ENCODE data around the gene OPRD1. TPM values are rescaled to one million over a fixed set of nuclear protein-coding genes. Genes with fewer than 3 reads are reported as not detected.

OPRD1 gene
- 0.02 to 0.07 TPM (median 0.05 TPM) in 5 replicates for total RNA-seq (2022; extraction: Qiagen RNA extraction)

DNA sequence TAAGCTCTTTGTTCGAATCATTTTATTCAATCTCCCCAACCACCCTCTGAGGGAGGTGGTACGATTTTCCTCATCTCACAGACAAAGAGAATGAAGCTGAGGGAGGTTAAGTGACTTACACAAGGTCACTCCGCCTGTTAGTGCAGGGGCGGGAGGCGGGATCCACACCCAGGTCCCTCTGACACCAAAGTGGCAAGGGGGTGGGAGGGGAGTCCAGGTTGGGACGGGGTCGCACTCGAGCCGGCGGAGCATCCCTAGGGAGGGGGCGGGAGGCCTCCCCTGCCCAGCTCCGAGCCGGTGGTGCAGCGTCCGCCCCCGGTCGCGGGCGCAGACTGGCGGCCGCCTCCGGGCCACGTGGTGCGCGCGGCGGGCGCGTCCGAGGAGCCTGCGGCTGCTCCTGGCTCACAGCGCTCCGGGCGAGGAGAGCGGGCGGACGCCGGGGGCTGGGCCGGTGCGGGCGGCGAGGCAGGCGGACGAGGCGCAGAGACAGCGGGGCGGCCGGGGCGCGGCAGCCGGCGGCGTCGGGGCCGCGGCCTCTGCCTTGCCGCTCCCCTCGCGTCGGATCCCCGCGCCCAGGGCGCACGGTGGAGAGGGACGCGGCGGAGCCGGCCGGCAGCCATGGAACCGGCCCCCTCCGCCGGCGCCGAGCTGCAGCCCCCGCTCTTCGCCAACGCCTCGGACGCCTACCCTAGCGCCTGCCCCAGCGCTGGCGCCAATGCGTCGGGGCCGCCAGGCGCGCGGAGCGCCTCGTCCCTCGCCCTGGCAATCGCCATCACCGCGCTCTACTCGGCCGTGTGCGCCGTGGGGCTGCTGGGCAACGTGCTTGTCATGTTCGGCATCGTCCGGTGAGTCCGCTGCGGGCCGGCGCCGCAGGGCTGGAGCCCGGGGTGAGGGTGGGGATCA is at the start of gene OPRD1:
Gene OPRD1, plus strand, starts transcription at position 405 of the 903 bp plus-strand sequence. Its CDS starts 214 bp downstream, at position 619.

DNA sequence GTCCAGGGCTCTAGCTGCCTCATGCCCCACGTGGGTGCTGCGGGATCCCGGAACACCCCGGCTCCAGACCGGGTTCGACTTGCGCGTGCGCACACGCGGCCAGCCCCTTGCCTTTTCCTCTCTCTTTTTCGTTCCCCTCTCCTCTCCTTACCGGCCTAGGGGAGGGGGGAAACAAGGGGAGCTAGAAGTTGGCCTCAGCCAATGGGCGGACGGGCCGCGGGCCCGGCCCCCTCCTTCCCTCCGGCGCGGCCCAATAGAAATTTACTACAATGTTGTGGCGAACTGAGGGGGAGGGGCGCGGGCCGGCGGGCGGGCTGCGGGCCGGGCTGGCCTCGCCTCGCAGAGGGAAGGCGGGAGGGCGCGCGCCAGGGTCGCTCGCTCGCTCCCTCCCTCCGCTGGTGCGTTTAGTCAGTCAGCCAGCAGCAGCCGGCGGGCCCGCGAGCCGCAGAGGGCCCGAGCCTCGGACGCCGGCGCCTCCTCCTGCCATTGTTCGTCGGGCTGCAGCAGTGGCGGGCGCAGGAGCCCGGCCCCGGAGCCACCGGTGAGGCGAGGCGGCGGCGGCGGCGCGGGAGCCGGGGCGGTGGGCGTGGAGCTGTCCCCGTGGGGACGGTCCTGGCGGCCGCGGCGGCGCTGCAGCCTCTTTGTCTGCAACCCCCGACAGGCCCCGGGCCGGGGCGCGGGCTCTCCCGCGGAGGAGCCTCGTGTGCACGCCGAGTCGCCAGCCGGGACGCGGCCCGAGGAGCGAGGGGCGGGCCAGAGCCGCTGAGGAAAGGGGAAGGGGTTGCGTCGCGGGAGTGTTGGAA is 102.5 kb downstream of the OPRD1 start, which contains the start of gene EPB41:
Gene EPB41, plus strand, starts transcription at position 342 of the 803 bp plus-strand sequence. CDS start 72,869 bp downstream, outside the sequence.

Other genes with a start within 250 kb of the OPRD1 start
- gene RAB42, start 219.9 kb upstream of the OPRD1 start, total RNA-seq (2022; extraction: Qiagen RNA extraction) = 2.0 to 2.8 TPM (median 2.4 TPM) in 5 replicates
- gene TAF12, start 169.1 kb upstream of the OPRD1 start, total RNA-seq (2022; extraction: Qiagen RNA extraction) = 13.4 to 13.9 TPM (median 13.6 TPM) in 5 replicates
- gene RNU11, start 163.6 kb upstream of the OPRD1 start, total RNA-seq (2022; extraction: Qiagen RNA extraction) = not detected in 5 replicates
- 5.6 to 6.4 TPM (median 6.2 TPM) in 5 replicates for gene GMEB1, start 143.4 kb upstream of the OPRD1 start, total RNA-seq (2022; extraction: Qiagen RNA extraction)
- 50.0 to 60.2 TPM (median 54.9 TPM) in 5 replicates for gene YTHDF2, start 75.2 kb upstream of the OPRD1 start, total RNA-seq (2022; extraction: Qiagen RNA extraction)
- gene EPB41, start 102.4 kb downstream of the OPRD1 start, total RNA-seq (2022; extraction: Qiagen RNA extraction) = 3.7 to 5.1 TPM (median 4.5 TPM) in 5 replicates